ACC112 (cell line): ENCODE results near the gene FNDC1.

Source experiments
- H2AFZ ChIP-seq: fragments of 200-600 bp; sonication (generic); one replicate; pipeline ENCODE4 v1.6.0; 2017; ENCODE audit warnings: antibody characterized with exemption, low read length; ENCODE audit not compliant: unreplicated experiment
- H3K27ac ChIP-seq: fragments of 200-600 bp; sonication (generic); 2 replicates; pipeline ENCODE4 v1.5.1; 2014; ENCODE audit warnings: low read depth, mild to moderate bottlenecking, antibody characterized with exemption, low read length, moderate library complexity
- H3K27me3 ChIP-seq: fragments of 200-600 bp; sonication (generic); 2 replicates; pipeline ENCODE4 v1.6.1; 2014; ENCODE audit warnings: mild to moderate bottlenecking, antibody characterized with exemption, low read length, moderate library complexity, mixed read lengths; ENCODE audit not compliant: insufficient read depth
- H3K36me3 ChIP-seq: fragments of 200-600 bp; sonication (generic); 2 replicates; pipeline ENCODE4 v1.6.1; 2016; ENCODE audit warnings: mild to moderate bottlenecking, antibody characterized with exemption, low read length, moderate library complexity, mixed read lengths; ENCODE audit not compliant: insufficient read depth
- H3K4me1 ChIP-seq: fragments of 200-600 bp; sonication (generic); one replicate; pipeline ENCODE4 v1.6.1; 2016; ENCODE audit warnings: low read length, mixed read lengths; ENCODE audit not compliant: insufficient read depth, unreplicated experiment, control insufficient read depth
- H3K4me3 ChIP-seq: fragments of 200-600 bp; sonication (generic); 2 replicates; pipeline ENCODE4 v1.5.1; 2014; ENCODE audit warnings: mild to moderate bottlenecking, low read depth, low read length
- H3K79me2 ChIP-seq: fragments of 200-600 bp; sonication (generic); one replicate; pipeline ENCODE4 v1.6.0; 2016; ENCODE audit warnings: low read length; ENCODE audit not compliant: control insufficient read depth, unreplicated experiment, insufficient read depth

Gene FNDC1

GRCh38 chr6:159305159-159305558, 136.0 kb downstream of the FNDC1 start:
- H3K79me2 ChIP-seq: no peaks in the 10 kb centered on the region
- no peak overlapping the region for H3K27ac ChIP-seq
- H2AFZ ChIP-seq: no peak overlapping the region
- no peaks in the 10 kb centered on the region for H3K4me1 ChIP-seq
- no peak overlapping the region for H3K4me3 ChIP-seq
- no peaks in the 10 kb centered on the region for H3K27me3 ChIP-seq
- H3K36me3 ChIP-seq: no peaks in the 10 kb centered on the region

DNA sequence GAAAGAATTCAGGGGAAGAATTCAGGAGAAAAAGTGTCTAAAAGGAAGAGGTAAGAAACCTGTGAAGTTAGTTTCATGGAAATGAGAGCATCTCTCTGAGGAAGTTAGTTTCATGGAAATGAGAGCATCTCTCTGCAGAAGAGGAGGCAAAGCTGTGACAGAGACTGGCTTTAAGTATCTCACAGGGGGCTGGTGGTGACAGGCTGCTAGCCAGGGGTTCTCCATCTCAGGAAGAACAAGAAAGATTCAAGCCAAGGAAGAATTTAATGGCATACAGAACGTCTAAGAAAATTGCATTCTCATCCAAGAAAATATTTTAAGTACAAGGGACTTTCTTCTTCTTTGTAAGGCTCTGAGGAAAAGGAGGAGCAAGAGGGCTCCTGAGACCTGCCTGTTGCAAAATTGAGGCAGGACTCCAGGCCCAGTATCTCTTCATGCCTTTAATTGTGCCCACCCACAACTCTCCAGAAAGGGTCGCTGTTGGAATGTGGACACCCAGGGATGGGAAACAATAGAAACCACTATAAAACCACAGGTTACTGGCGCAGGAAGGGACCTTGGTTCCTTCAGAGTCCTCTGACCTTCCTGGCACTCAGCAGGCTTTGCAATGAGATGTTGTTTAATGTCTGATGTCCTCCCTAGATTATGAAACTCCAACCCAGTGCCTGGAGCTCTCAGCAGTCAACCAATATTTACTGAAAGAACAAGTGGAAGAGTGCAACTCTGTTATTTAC, 136.8 kb downstream of the FNDC1 start:
- Histone ChIP-seq H3K27ac (no peak overlapping the region), H3K79me2 (no peaks in the 10 kb centered on the region), H3K36me3 (no peaks in the 10 kb centered on the region), H3K27me3 (no peaks in the 10 kb centered on the region), H2AFZ (no peak overlapping the region), H3K4me3 (no peak overlapping the region), H3K4me1 (no peaks in the 10 kb centered on the region)

DNA sequence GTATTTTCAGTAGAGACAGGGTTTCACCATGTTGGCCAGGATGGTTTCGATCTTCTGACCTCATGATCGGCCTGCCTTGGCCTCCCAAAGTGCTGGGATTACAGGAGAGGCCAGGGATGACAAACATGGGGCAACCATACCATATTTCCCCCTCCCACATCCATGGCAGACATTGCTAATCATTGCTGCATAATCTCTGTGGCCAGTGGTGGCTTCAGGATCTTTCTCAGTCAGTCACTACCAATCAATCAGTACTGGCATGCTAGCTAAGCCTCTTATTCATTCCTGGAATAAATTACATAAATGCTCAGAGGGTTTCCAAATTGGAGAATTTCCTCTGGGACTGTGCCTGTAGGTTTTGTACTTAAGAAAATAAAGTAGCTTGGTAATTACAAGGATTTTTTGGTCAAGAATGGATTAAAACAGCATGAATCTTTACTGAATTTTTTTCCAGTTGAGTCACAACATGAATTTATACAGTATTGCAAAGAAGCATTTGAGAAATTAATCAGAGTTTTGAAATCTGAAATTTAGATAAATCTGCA, 138.1 kb downstream of the FNDC1 start:
- H3K4me1 ChIP-seq: no peaks in the 10 kb centered on the region
- H3K79me2 ChIP-seq: no peaks in the 10 kb centered on the region
- no peak overlapping the region for H3K27ac ChIP-seq

DNA sequence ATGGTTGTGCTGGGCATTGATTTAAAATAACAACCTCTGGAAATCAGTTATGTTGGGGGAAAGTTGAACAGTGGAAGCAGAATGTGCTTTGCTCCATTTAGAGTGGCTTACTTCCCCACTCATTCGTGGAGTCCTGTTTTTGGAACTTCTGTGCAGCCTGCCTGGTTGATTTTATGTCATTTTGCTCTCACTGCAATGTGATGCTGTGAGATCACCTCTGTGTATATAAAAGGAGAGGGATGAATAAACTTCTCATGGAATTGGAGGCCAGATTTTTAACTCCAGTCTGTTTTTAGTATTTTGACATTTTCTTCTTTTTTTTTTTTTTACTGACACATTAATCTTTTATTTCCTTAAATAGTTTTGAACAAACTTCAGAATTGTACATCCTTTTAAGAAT, 139.0 kb downstream of the FNDC1 start:
- Histone ChIP-seq H2AFZ (no peak overlapping the region), H3K27ac (no peak overlapping the region), H3K79me2 (no peaks in the 10 kb centered on the region), H3K27me3 (no peaks in the 10 kb centered on the region), H3K36me3 (no peaks in the 10 kb centered on the region), H3K4me3 (no peak overlapping the region), H3K4me1 (no peaks in the 10 kb centered on the region)

More for the DNA sequence above, 138.1 kb downstream of the FNDC1 start:
- Histone ChIP-seq H3K27me3 (no peaks in the 10 kb centered on the region), H2AFZ (no peak overlapping the region), H3K36me3 (no peaks in the 10 kb centered on the region), H3K4me3 (no peak overlapping the region)

GRCh38 chr6:159309723-159310122, 140.5 kb downstream of the FNDC1 start:
- Histone ChIP-seq H3K27ac (no peak overlapping the region), H3K4me1 (no peaks in the 10 kb centered on the region), H3K27me3 (no peaks in the 10 kb centered on the region), H2AFZ (no peak overlapping the region), H3K36me3 (no peaks in the 10 kb centered on the region), H3K4me3 (no peak overlapping the region), H3K79me2 (no peaks in the 10 kb centered on the region)

DNA sequence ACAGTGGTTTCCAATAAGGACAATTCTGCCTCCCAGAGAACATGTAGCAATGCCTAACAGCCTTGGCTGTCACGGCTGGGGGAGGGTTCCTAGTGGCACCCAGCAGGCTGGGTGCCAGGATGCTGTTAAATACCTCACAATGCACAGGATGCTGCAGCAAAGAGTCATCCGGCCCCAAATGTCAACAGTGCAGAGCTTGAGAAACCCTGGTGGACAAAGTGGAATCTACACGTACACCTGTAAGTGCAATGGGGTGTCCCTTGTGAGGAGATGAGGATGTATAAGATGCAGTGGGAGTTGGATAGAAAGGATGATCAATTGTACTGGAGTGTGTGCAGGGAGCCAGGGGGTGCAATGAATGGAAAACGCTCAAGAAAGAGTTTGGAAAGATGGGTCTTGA, 142.4 kb downstream of the FNDC1 start:
- Histone ChIP-seq H3K27ac (no peak overlapping the region), H3K4me3 (no peak overlapping the region), H3K79me2 (no peaks in the 10 kb centered on the region), H3K4me1 (no peaks in the 10 kb centered on the region), H2AFZ (no peak overlapping the region), H3K27me3 (no peaks in the 10 kb centered on the region), H3K36me3 (no peaks in the 10 kb centered on the region)

GRCh38 chr6:159312206-159312605, 143.0 kb downstream of the FNDC1 start:
- no peaks in the 10 kb centered on the region for H3K36me3 ChIP-seq
- H3K4me1 ChIP-seq: no peaks in the 10 kb centered on the region
- no peaks in the 10 kb centered on the region for H3K27me3 ChIP-seq
- no peak overlapping the region for H3K4me3 ChIP-seq
- no peaks in the 10 kb centered on the region for H3K79me2 ChIP-seq
- no peak overlapping the region for H2AFZ ChIP-seq
- H3K27ac ChIP-seq: no peak overlapping the region

- H2AFZ ChIP-seq: no peak overlapping the region
- no peaks in the 10 kb centered on the region for H3K79me2 ChIP-seq
- no peaks in the 10 kb centered on the region for H3K4me1 ChIP-seq
- no peak overlapping the region for H3K4me3 ChIP-seq
- no peak overlapping the region for H3K27ac ChIP-seq
- no peaks in the 10 kb centered on the region for H3K27me3 ChIP-seq
- H3K36me3 ChIP-seq: no peaks in the 10 kb centered on the region
Observed at GRCh38 chr6:159313018-159313417, 143.8 kb downstream of the FNDC1 start.

DNA sequence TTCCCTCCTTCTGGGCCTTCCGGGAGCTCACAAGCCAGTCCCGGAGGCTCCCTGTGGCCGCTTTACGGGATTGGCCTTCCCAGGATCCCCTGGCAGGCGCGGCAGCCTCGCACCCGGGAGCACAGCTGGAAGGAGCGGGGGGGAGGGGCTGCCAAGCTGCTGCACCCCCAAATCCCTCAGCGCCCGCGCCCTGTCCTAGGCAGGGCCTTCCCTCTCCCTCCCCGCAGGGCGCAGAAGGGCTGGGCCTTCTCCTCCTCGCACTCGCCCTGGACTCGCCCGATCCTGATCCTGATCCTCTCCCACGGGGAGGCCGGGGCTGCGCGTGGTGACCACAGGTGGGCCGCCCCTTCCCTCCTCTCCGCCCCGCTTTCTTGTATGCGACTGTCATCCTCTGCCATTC, 146.4 kb downstream of the FNDC1 start:
- H2AFZ ChIP-seq: no peak overlapping the region

DNA sequence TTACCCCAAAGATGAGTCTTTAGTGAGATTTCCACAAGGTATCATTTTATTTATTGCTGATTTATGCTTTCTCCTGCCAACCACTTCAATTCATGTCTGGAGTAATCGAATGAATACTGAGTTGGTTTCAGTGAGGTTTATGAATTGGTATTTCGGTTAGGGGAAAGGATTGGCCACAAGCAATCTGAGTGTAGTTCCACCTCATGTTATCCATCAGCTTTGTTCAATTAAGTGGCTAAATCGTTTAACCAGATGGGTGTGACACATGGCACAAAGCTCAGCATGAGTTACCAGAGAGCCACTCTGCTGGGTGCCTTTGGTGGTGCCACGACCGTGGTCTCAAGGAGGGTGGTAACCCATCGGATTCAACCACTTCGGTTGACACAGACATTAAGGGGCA, 148.2 kb downstream of the FNDC1 start:
- H3K4me1 ChIP-seq: no peaks in the 10 kb centered on the region
- no peaks in the 10 kb centered on the region for H3K79me2 ChIP-seq
- H3K4me3 ChIP-seq: no peak overlapping the region
- peaks cover 4% of the 10 kb centered on the region; the same call in 1 of the 2 replicates for H3K27me3 ChIP-seq
- H3K36me3 ChIP-seq: no peaks in the 10 kb centered on the region
- H3K27ac ChIP-seq: no peak overlapping the region
- no peak overlapping the region for H2AFZ ChIP-seq

More for the DNA sequence above, 146.4 kb downstream of the FNDC1 start:
- Histone ChIP-seq H3K27ac (no peak overlapping the region), H3K36me3 (no peaks in the 10 kb centered on the region), H3K79me2 (no peaks in the 10 kb centered on the region), H3K4me1 (no peaks in the 10 kb centered on the region), H3K27me3 (peaks cover 4% of the 10 kb centered on the region; the same call in 1 of the 2 replicates), H3K4me3 (no peak overlapping the region)

DNA sequence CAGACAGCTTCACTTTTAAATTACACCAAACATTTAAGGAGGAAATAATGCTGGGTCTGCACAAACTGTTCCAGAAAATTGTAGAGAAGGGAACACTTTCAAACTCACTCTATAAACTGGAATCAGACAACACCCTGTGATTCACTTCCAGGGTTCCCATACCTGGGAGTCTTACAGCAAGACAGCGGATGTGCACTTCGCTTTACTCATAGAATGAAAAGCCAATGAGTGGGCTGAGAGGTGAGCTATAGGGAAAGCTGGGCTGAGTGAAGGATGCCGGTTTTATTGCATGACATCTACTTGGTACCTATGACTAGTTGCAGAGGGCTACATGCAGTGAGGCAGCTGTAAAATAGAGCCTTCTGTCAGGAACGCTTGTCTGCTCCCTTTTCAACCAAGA, 152.1 kb downstream of the FNDC1 start:
- Histone ChIP-seq H3K36me3 (no peaks in the 10 kb centered on the region), H2AFZ (no peak overlapping the region), H3K4me1 (no peaks in the 10 kb centered on the region), H3K79me2 (no peaks in the 10 kb centered on the region), H3K27ac (no peak overlapping the region), H3K4me3 (no peak overlapping the region), H3K27me3 (peaks cover 4% of the 10 kb centered on the region; the same call in 1 of the 2 replicates)
